ENCODE measurements around the gene LYPD8.
"Not testable (repeated sequence)": the region's sequence is repeated elsewhere in the genome, so short reads cannot be mapped to it uniquely, and the experiment has no call there.

DNA sequence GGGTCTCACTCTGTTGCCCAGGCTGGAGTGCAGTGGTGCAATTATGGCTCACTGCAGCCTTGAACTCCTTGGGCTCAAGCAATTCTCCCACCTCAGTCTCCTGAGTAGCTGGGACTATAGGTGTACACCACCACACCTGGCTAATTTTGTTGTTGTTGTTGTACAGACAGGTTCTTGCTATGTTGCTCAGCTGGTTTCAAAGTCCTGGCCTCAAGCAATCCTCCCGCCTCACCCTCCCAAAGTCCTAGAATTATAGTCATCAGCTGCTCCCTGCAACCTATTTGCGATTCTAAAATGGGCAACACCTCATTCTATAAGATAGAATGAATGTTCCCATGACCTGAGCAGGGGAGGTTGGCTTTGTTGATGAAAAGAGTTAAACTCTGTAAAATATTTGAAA is 33.8 kb upstream of the LYPD8 start:
- TF ChIP-seq TEAD4 (CRISPR knock-in tag; IDR thresholded peaks at IDR 0.05); CTCF (IDR thresholded peaks at IDR 0.05); ATF6 (CRISPR knock-in tag; IDR thresholded peaks at IDR 0.05); KAT7 (CRISPR knock-in tag; IDR thresholded peaks at IDR 0.05; ENCODE audit: borderline replicate concordance); CBFB (CRISPR knock-in tag; IDR thresholded peaks at IDR 0.05; ENCODE audit: low read depth); ZNF263 (CRISPR knock-in tag; IDR thresholded peaks at IDR 0.05; ENCODE audit: low read depth); FOXK1 (CRISPR knock-in tag; IDR thresholded peaks at IDR 0.05); ZNF232 (CRISPR knock-in tag; IDR thresholded peaks at IDR 0.05); NFE2L1 (CRISPR knock-in tag; IDR thresholded peaks at IDR 0.05); ESRRA (CRISPR knock-in tag; IDR thresholded peaks at IDR 0.05; ENCODE audit: borderline replicate concordance); ETV6 (CRISPR knock-in tag; IDR thresholded peaks at IDR 0.05); USF2 (CRISPR knock-in tag; IDR thresholded peaks at IDR 0.05); NR3C1 (CRISPR knock-in tag; conservative IDR thresholded peaks at IDR 0.05; ENCODE audit: low read depth): not testable (repeated sequence)
- TF ChIP-seq, protein P1, sequence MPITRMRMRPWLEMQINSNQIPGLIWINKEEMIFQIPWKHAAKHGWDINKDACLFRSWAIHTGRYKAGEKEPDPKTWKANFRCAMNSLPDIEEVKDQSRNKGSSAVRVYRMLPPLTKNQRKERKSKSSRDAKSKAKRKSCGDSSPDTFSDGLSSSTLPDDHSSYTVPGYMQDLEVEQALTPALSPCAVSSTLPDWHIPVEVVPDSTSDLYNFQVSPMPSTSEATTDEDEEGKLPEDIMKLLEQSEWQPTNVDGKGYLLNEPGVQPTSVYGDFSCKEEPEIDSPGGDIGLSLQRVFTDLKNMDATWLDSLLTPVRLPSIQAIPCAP (CRISPR knock-in tag; IDR thresholded peaks at IDR 0.05): not testable (repeated sequence)
